Liver (tissue), 9 donors: ENCODE results near the gene SMIM1. TPM values are rescaled to one million over a fixed set of nuclear protein-coding genes. Genes with fewer than 3 reads are reported as not detected.

ENCODE experiments used
- DNase-seq: peaks from one replicate; pipeline ENCODE4 v3.0.0-alpha.2; 2017; ENCODE audit warnings: low spot score
- H3K27ac ChIP-seq, 2 donors: one replicate each; pipeline ENCODE4 v1.7.0; 2013; ENCODE audit warnings: inconsistent platforms in 2 of 2, low read length in 2 of 2, control low read depth in 1 of 2, low read depth in 1 of 2, mild to moderate bottlenecking in 1 of 2
- H3K27me3 ChIP-seq, 4 donors: one replicate each; pipeline versions ENCODE4 v1.6.1 to v1.7.0; 2013; ENCODE audit warnings: low read length in 3 of 4, inconsistent platforms in 1 of 4, mild to moderate bottlenecking in 1 of 4, moderate library complexity in 1 of 4; ENCODE audit not compliant: control insufficient read depth in 4 of 4, insufficient read depth in 4 of 4
- H3K36me3 ChIP-seq, 4 donors: one replicate each; pipeline versions ENCODE4 v1.6.1 to v1.7.0; 2013; ENCODE audit warnings: low read length in 3 of 4, mild to moderate bottlenecking in 3 of 4, low read depth in 1 of 4, moderate library complexity in 1 of 4; ENCODE audit not compliant: control insufficient read depth in 4 of 4, insufficient read depth in 3 of 4
- H3K4me1 ChIP-seq, 4 donors: one replicate each; pipeline versions ENCODE4 v1.6.1 to v1.7.0; 2013; ENCODE audit warnings: low read length in 3 of 4, mild to moderate bottlenecking in 3 of 4, moderate library complexity in 1 of 4; ENCODE audit not compliant: control insufficient read depth in 4 of 4, insufficient read depth in 4 of 4
- H3K4me3 ChIP-seq, 3 donors: one replicate each; pipeline versions ENCODE4 v1.6.1 to v1.7.0; 2013; ENCODE audit warnings: low read length in 3 of 3, control low read depth in 1 of 3, low read depth in 1 of 3, mild to moderate bottlenecking in 1 of 3
- H3K9ac ChIP-seq, 2 donors: one replicate each; pipeline ENCODE4 v1.7.0; 2013; ENCODE audit warnings: low read length in 2 of 2, mild to moderate bottlenecking in 2 of 2, moderate library complexity in 2 of 2, control low read depth in 1 of 2, low read depth in 1 of 2
- H3K9me3 ChIP-seq, 4 donors: one replicate each; pipeline versions ENCODE4 v1.6.1 to v1.7.0; 2013; ENCODE audit warnings: low read length in 3 of 4; ENCODE audit not compliant: control insufficient read depth in 4 of 4
- EGR1 ChIP-seq, 2 donors: IDR thresholded peaks; 2 replicates each; pipeline ENCODE4 v1.6.1; 2016 to 2018; ENCODE audit warnings: antibody characterized with exemption in 2 of 2, low read depth in 2 of 2
- FOXA1 ChIP-seq: IDR thresholded peaks from 2 replicates; pipeline ENCODE4 v1.6.1; 2016; ENCODE audit warnings: antibody characterized with exemption
- FOXA2 ChIP-seq: IDR thresholded peaks from 2 replicates; pipeline ENCODE4 v1.6.1; 2016; ENCODE audit warnings: antibody characterized with exemption
- GABPA ChIP-seq, 2 donors: IDR thresholded peaks in 1 of 2; conservative IDR thresholded peaks in 1 of 2; 2 replicates each; pipeline ENCODE4 v1.6.1; 2016; ENCODE audit warnings: antibody characterized with exemption in 2 of 2, mild to moderate bottlenecking in 1 of 2, moderate library complexity in 1 of 2
- HNF4A ChIP-seq, 2 donors: conservative IDR thresholded peaks; 2 replicates each; pipeline ENCODE4 v1.6.1; 2016; ENCODE audit warnings: antibody characterized with exemption in 2 of 2, mild to moderate bottlenecking in 2 of 2
- JUND ChIP-seq, 2 donors: IDR thresholded peaks; 2 replicates each; pipeline ENCODE4 v1.6.1; 2016; ENCODE audit warnings: antibody characterized with exemption in 2 of 2
- NR2F2 ChIP-seq: IDR thresholded peaks from 2 replicates; pipeline ENCODE4 v1.6.1; 2016; ENCODE audit warnings: antibody characterized with exemption
- RAD21 ChIP-seq, 2 donors: IDR thresholded peaks; 2 replicates each; pipeline ENCODE4 v1.6.1; 2016; ENCODE audit warnings: antibody characterized with exemption in 2 of 2, mild to moderate bottlenecking in 2 of 2
- RXRA ChIP-seq, 2 donors: IDR thresholded peaks; 2 replicates each; pipeline ENCODE4 v1.6.1; 2017 to 2018; ENCODE audit warnings: antibody characterized with exemption in 2 of 2, mild to moderate bottlenecking in 1 of 2
- SP1 ChIP-seq: IDR thresholded peaks from 2 replicates; pipeline ENCODE4 v1.6.1; 2018; ENCODE audit warnings: antibody characterized with exemption, mild to moderate bottlenecking
- TAF1 ChIP-seq: conservative IDR thresholded peaks from 2 replicates; pipeline ENCODE4 v1.6.1; 2016; ENCODE audit warnings: antibody characterized with exemption, mild to moderate bottlenecking
- YY1 ChIP-seq: IDR thresholded peaks from 2 replicates; pipeline ENCODE4 v1.6.1; 2016; ENCODE audit warnings: antibody characterized with exemption, mild to moderate bottlenecking
- WGBS: extraction: QIAGEN DNeasy Blood & Tissue Kit; methylation state at CpG from one replicate; pipeline ENCODE4 v1.1.7; 2013; 5-methylcytosine and 5-hydroxymethylcytosine counted together
- polyA plus RNA-seq, 2 donors: library from polyadenylated mRNA; stranded (reverse) in 1 of 2; unstranded in 1 of 2; fragments of 200-250 nt in 1 of 2; fragments of >200 nt in 1 of 2; fragmentation: Nextera tagmentation in 1 of 2; extraction: Ambion mirVana in 1 of 2; gene quantifications; one replicate each; pipeline versions ENCODE4 v1.2.1 to v1.2.3, GENCODE V29; 2013 to 2015
- total RNA-seq, 2 donors: library from RNA; depleted of rRNA; stranded (reverse); fragments of >200 nt; gene quantifications; one replicate each; pipeline ENCODE4 v1.2.3, GENCODE V29; 2014
- TF ChIP-seq, protein P1 (sequence below): IDR thresholded peaks from 2 replicates; pipeline ENCODE4 v1.6.1; 2016; ENCODE audit warnings: antibody characterized with exemption
- TF ChIP-seq, protein P2 (sequence below): IDR thresholded peaks from 2 replicates; pipeline ENCODE4 v1.6.1; 2016; ENCODE audit warnings: antibody characterized with exemption
- TF ChIP-seq, protein P3 (sequence below): fragments of 150-350 bp; IDR thresholded peaks from 2 replicates; pipeline ENCODE4 v1.5.1; 2017; ENCODE audit warnings: improper control_type of control experiment, low read depth, low read length; ENCODE audit not compliant: missing input control
- TF ChIP-seq, protein P4 (sequence below): IDR thresholded peaks from 2 replicates; pipeline ENCODE4 v1.6.1; 2016; ENCODE audit warnings: antibody characterized with exemption
- donor health status: healthy.
- donor health status: healthy.
- donor health status: healthy.
- donor health status: healthy.
- donor health status: healthy.

The SMIM1 gene
- total and polyA plus RNA-seq, 4 donors: 1.8 to 82.9 (median 10.3) TPM

DNA sequence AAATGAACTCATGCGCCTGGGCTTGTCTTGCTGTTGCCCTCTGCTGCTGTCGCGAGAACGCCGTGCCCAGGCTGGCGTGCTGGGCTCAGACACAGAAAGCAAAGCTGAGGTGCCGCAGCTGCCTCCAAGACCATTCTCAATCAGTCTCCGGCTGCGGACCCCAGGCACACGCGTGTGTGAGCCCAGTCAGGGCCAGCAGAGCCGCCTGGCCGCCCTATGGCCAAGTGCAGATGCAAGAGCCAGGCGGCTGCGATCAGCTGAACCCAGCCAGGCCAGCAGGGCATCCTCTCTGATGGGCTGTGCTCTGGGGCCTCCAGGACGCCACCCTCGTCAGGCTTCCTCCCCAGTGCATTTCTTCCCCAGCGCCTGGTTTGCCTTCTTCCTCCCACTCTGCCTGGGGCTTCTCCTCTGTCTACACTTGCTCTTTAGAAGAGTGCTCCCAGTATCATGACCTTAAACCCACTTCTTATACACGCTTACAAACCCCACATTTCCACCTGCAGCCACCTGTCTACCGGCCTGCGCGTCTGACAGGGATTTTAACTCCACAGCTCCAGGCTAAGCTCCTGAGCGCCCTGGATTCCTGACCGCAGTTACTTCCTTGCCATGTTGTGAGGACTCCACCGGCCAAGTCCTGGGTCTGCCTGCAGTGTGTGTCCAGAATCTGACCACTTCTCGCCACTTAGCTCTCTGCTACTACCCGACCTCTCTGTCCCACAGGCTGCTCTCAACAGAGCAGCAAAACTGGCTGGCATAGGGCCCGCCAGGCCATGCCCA lies 45.5 kb downstream of the SMIM1 start:
- H3K4me1 ChIP-seq: no peaks in the 10 kb centered on the region
- H3K9me3 ChIP-seq: no peaks in the 10 kb centered on the region
- no peaks in the 10 kb centered on the region for H3K27me3 ChIP-seq
- DNase-seq: no peak
- WGBS: 95% methylated on average over 28 of the region's 28 CpGs
- no peak for TF ChIP-seq RXRA (IDR thresholded peaks at IDR 0.05)
- no peak overlapping the region for H3K4me3 ChIP-seq
- H3K9ac ChIP-seq: no peak overlapping the region
- H3K36me3 ChIP-seq: peaks cover 3 to 62% (median 25%) of the 10 kb centered on the region in 4 donors
- H3K27ac ChIP-seq: no peak overlapping the region

DNA sequence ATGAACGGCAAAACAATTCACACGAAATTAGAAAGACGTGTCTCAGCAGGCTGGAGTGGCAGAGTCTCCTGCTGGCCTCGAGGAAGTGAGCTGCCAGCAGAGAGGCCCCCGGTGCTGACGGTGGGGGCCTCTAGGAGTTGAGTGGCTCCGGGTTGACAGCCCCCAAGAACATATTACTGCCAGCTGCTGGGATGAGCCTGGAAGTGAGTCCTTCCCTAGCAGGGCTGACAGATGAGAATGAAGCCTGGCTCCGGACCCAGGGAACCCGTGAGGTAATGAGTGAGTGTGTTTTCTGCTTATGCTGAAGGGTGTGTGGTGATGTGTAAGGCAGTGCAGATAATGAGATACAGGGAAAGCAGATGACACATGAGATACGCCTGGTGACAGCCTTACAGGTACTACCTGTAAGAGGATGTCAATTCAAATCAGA lies 47.2 kb downstream of the SMIM1 start:
- Histone ChIP-seq H3K9ac (no peak overlapping the region), H3K27ac (no peak overlapping the region), H3K27me3 (no peaks in the 10 kb centered on the region), H3K9me3 (no peaks in the 10 kb centered on the region), H3K36me3 (peaks cover 1 to 65% (median 22%) of the 10 kb centered on the region in 4 donors), H3K4me1 (no peaks in the 10 kb centered on the region), H3K4me3 (no peak overlapping the region)
- no peak for TF ChIP-seq TAF1
- TF ChIP-seq JUND (IDR thresholded peaks at IDR 0.05): no peak
- TF ChIP-seq EGR1 (IDR thresholded peaks at IDR 0.05; ENCODE audit: low read depth in 2 of 2): no peak
- no peak for TF ChIP-seq HNF4A (conservative IDR thresholded peaks at IDR 0.05)
- no peak for TF ChIP-seq FOXA1
- TF ChIP-seq RAD21 (IDR thresholded peaks at IDR 0.05): no peak
- TF ChIP-seq, protein P1, sequence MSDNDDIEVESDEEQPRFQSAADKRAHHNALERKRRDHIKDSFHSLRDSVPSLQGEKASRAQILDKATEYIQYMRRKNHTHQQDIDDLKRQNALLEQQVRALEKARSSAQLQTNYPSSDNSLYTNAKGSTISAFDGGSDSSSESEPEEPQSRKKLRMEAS: no peak
- no peak for TF ChIP-seq SP1
- TF ChIP-seq GABPA (IDR thresholded peaks at IDR 0.05 in 1 of 2, conservative IDR thresholded peaks at IDR 0.05 in 1 of 2): no peak
- TF ChIP-seq, protein P2, sequence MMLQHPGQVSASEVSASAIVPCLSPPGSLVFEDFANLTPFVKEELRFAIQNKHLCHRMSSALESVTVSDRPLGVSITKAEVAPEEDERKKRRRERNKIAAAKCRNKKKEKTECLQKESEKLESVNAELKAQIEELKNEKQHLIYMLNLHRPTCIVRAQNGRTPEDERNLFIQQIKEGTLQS: no peak
- TF ChIP-seq, protein P3, sequence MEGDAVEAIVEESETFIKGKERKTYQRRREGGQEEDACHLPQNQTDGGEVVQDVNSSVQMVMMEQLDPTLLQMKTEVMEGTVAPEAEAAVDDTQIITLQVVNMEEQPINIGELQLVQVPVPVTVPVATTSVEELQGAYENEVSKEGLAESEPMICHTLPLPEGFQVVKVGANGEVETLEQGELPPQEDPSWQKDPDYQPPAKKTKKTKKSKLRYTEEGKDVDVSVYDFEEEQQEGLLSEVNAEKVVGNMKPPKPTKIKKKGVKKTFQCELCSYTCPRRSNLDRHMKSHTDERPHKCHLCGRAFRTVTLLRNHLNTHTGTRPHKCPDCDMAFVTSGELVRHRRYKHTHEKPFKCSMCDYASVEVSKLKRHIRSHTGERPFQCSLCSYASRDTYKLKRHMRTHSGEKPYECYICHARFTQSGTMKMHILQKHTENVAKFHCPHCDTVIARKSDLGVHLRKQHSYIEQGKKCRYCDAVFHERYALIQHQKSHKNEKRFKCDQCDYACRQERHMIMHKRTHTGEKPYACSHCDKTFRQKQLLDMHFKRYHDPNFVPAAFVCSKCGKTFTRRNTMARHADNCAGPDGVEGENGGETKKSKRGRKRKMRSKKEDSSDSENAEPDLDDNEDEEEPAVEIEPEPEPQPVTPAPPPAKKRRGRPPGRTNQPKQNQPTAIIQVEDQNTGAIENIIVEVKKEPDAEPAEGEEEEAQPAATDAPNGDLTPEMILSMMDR: no peak
- TF ChIP-seq NR2F2: no peak
- no peak for TF ChIP-seq YY1
- DNase-seq: no peak
- 86% methylated on average over 10 of the region's 10 CpGs for WGBS

DNA sequence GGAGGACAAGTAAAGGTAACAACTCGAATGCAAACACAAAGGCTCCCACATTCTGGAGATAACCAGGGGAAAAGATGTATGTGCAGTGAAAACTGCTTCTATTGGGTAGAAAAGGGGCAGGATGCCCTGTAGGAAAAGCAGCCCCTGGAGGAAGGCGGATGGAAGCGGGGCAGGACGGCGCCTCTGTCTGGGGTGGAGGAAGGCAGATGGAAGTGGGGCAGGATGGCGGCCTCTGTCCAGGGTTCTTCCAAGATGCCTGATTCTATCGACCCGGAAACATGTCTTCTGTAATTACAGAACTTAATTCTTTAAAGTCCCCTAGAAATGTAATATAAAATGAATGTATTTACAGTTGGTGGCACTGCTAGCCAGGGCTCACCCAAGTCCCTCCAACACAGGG lies 47.8 kb downstream of the SMIM1 start:
- no peaks in the 10 kb centered on the region for H3K4me1 ChIP-seq
- no peak overlapping the region for H3K9ac ChIP-seq
- DNase-seq: no peak
- peaks cover 0 to 63% (median 20%) of the 10 kb centered on the region in 4 donors for H3K36me3 ChIP-seq
- TF ChIP-seq JUND (IDR thresholded peaks at IDR 0.05): no peak
- no peak for TF ChIP-seq SP1
- TF ChIP-seq TAF1: no peak
- TF ChIP-seq FOXA2: no peak
- TF ChIP-seq GABPA (IDR thresholded peaks at IDR 0.05 in 1 of 2, conservative IDR thresholded peaks at IDR 0.05 in 1 of 2): no peak
- no peak for TF ChIP-seq RXRA (IDR thresholded peaks at IDR 0.05)
- no peak for TF ChIP-seq FOXA1
- TF ChIP-seq, protein P4, sequence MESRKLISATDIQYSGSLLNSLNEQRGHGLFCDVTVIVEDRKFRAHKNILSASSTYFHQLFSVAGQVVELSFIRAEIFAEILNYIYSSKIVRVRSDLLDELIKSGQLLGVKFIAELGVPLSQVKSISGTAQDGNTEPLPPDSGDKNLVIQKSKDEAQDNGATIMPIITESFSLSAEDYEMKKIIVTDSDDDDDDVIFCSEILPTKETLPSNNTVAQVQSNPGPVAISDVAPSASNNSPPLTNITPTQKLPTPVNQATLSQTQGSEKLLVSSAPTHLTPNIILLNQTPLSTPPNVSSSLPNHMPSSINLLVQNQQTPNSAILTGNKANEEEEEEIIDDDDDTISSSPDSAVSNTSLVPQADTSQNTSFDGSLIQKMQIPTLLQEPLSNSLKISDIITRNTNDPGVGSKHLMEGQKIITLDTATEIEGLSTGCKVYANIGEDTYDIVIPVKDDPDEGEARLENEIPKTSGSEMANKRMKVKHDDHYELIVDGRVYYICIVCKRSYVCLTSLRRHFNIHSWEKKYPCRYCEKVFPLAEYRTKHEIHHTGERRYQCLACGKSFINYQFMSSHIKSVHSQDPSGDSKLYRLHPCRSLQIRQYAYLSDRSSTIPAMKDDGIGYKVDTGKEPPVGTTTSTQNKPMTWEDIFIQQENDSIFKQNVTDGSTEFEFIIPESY: no peak
- 93% methylated on average over 8 of the region's 8 CpGs for WGBS
- no peak overlapping the region for H3K4me3 ChIP-seq
- no peak overlapping the region for H3K27ac ChIP-seq
- H3K27me3 ChIP-seq: no peaks in the 10 kb centered on the region
- no peaks in the 10 kb centered on the region for H3K9me3 ChIP-seq
